Neuron (in vitro differentiated cells): Measurements from ENCODE around the gene APBA3.

Experiments used
- H2AFZ ChIP-seq: one replicate; pipeline ENCODE4 v1.6.1; 2013; ENCODE audit warnings: low read depth, mild to moderate bottlenecking, inconsistent platforms, low read length, moderate library complexity
- H3K27me3 ChIP-seq: one replicate; pipeline ENCODE4 v1.6.1; 2013; ENCODE audit warnings: low read length; ENCODE audit not compliant: insufficient read depth
- H3K36me3 ChIP-seq: one replicate; pipeline ENCODE4 v1.6.1; 2013; ENCODE audit warnings: low read length; ENCODE audit not compliant: insufficient read depth
- H3K4me1 ChIP-seq: one replicate; pipeline ENCODE4 v1.6.1; 2013; ENCODE audit warnings: low read length; ENCODE audit not compliant: insufficient read depth
- H3K4me3 ChIP-seq: 2 replicates; pipeline ENCODE4 v1.5.1; 2013; ENCODE audit warnings: mild to moderate bottlenecking, low read length, moderate library complexity
- H3K9me3 ChIP-seq: one replicate; pipeline ENCODE4 v1.6.1; 2013; ENCODE audit warnings: low read length

Gene APBA3

DNA sequence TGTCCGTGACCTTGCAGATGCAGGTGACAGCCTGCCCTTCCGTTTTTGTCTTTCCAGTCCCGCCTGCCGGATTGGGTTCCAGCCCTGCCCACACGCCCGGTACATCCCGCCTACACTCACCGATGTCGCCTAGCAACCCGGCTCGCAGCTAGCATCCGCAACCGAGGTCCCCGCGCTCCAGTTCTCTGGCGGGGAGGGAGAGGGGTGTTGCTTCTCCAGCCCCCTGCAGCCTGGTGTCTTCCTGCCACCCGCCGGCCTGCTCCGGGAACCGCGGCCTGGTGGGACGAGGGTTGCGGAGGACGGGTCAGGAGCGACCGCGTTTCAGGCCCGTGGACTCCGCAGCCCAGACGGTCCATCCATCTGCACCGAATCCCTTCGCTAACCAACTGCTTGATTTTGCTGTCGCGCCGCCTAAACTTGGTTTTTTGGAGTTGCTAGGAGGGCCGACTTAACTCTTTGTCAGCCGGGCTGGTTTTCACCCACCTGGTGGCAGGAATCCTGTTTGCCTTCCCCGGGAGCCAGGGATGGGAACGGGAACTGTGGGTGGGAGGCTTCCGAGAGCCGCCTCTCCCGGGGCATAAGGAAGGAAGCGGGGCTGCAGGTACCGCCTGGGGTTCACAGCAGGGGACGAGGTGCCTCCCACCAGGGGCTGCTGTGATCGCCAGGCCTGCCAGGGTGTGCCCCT lies 40.1 kb upstream of the APBA3 start:
- no peaks in the 10 kb centered on the region for H3K36me3 ChIP-seq
- H3K4me3 ChIP-seq, result peak overlapping the region; percentile 10
- peaks cover 41% of the 10 kb centered on the region for H3K27me3 ChIP-seq
- peaks cover 9% of the 10 kb centered on the region for H3K4me1 ChIP-seq
- no peaks in the 10 kb centered on the region for H3K9me3 ChIP-seq
- peak overlapping the region; percentile 52 for H2AFZ ChIP-seq

DNA sequence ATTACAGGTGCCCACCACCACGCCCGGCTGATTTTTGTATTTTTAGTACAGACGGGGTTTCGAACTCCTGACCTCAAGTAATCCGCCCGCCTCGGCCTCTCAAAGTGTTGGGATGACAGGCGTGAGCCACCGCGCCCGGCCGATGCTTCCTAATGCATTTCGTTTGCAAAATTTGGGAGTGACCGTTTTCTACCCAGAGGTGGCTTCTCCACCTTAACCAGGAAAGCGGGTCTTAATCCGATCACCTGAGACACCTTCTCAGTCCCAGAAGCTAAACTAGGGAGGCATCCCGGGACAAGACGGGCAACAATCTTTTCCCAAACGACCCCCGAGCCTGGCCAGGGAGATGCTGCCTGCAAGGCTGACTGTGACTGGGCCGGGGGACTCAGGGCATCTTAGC lies 39.5 kb upstream of the APBA3 start:
- H3K4me1 ChIP-seq, result peaks cover 9% of the 10 kb centered on the region
- peak overlapping the region; percentile 52 for H2AFZ ChIP-seq
- no peaks in the 10 kb centered on the region for H3K9me3 ChIP-seq
- H3K4me3 ChIP-seq, result peak overlapping the region; percentile 10
- no peaks in the 10 kb centered on the region for H3K36me3 ChIP-seq
- H3K27me3 ChIP-seq, result peaks cover 41% of the 10 kb centered on the region

DNA sequence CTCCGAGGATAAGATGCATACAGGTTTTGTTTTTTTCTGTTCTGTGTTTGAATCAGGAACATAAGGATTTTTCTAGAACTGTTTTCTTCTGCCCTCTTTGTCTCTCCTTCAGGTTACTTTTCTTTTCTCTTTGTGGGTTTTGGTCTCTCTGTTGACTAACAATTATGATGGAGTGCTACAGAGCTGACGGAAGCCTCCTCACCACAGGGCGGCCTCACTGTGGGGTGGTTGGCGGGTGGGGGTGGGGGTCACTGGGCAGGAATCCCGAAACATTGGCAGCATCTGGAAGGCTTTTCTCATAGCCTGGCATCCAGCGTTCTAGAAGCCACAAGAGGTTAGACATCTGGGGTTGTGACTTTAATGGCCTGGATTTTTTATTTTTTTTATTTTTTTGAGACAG lies 36.6 kb upstream of the APBA3 start:
- Histone ChIP-seq H3K27me3 (peaks cover 26% of the 10 kb centered on the region), H3K36me3 (no peaks in the 10 kb centered on the region), H2AFZ (no peak overlapping the region), H3K4me1 (peaks cover 9% of the 10 kb centered on the region), H3K4me3 (no peak overlapping the region), H3K9me3 (no peaks in the 10 kb centered on the region)

DNA sequence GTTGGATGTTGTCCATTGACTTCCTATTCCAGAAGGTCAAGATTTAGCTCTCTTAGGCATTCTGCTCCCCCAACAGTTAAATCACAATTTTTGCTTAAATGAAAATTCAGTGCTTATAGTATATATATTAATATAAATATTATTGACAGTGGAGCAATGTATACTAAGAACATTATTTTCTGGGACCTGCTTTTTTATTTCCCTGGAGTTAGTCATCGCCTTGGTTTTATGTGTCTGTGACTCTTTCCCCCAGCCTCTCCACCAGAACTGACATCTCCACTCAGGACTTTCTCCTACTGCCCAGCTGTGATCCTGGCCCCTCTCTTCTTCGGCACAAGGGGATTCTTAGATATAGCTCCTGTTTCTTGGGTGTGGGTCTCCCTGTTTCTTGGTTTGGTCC lies 34.9 kb upstream of the APBA3 start:
- Histone ChIP-seq H3K4me3 (no peak overlapping the region), H3K4me1 (peaks cover 4% of the 10 kb centered on the region), H3K9me3 (no peaks in the 10 kb centered on the region), H3K36me3 (no peaks in the 10 kb centered on the region), H2AFZ (no peak overlapping the region), H3K27me3 (peaks cover 13% of the 10 kb centered on the region)

DNA sequence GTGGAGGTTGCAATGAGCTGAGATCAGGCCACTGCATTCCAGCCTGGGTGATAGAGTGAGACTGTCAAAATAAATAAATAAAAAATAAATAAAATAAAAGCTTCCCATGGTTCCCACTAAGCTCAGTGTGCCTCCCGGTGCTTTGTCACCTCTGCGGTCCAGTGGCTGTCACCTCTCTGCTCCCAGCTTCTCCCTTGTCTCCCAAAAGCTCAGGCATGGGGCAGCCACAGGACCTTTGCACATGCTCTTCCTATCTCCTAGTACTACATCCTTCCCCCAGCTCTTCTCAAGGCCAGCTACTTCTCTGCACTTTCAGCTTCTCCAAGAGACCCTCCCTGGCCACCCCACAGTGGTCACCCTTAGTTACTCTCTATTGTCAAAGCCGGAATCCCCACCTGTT lies 32.3 kb upstream of the APBA3 start:
- no peaks in the 10 kb centered on the region for H3K36me3 ChIP-seq
- no peak overlapping the region for H2AFZ ChIP-seq
- H3K27me3 ChIP-seq, result peaks cover 1% of the 10 kb centered on the region
- H3K9me3 ChIP-seq, result no peaks in the 10 kb centered on the region
- H3K4me1 ChIP-seq, result no peaks in the 10 kb centered on the region
- H3K4me3 ChIP-seq, result no peak overlapping the region

DNA sequence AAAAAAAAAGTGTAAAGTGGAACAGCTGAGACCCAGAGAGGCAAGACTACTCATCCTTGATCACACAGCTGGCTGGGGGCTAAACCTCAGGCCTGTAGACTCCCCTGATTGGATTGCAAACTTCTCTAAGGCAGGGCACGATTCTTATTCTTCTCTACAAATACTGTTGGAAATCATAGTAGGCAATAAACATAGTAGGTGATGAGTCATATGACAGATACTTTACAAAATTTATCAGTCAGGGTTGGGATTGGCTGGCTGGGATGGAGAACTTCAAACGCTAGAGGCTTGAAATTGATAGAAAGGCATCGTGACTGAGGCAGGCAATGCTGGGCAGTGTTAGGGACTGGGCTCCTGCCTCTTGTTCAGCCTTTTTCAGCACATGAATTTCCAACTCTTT lies 30.6 kb upstream of the APBA3 start:
- no peaks in the 10 kb centered on the region for H3K4me1 ChIP-seq

DNA sequence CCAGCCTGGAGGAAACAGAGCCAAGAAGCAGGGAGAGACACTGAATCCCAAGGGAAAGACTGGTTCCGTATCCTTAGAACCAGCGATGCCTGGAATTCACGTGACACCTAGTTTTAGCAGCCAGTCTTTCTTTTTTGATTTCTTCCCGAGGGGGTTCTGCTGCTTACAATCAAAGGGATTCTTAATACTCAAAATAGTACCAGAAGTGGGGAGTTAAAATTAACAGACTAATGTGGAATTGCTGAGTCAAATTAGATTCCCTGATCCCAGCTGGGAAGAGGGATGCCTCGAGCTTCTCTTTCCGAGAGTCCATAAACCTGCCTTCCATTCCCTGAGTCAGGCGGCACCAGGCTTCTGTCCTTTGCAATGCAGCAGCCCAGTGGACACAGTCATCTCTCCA lies 29.4 kb upstream of the APBA3 start:
- Histone ChIP-seq H3K4me1 (no peaks in the 10 kb centered on the region), H2AFZ (no peak overlapping the region), H3K27me3 (peaks cover 15% of the 10 kb centered on the region), H3K9me3 (no peaks in the 10 kb centered on the region), H3K4me3 (no peak overlapping the region), H3K36me3 (no peaks in the 10 kb centered on the region)

More for the DNA sequence above, 30.6 kb upstream of the APBA3 start:
- Histone ChIP-seq H3K4me3 (no peak overlapping the region), H2AFZ (no peak overlapping the region), H3K36me3 (no peaks in the 10 kb centered on the region), H3K27me3 (peaks cover 7% of the 10 kb centered on the region), H3K9me3 (no peaks in the 10 kb centered on the region)

DNA sequence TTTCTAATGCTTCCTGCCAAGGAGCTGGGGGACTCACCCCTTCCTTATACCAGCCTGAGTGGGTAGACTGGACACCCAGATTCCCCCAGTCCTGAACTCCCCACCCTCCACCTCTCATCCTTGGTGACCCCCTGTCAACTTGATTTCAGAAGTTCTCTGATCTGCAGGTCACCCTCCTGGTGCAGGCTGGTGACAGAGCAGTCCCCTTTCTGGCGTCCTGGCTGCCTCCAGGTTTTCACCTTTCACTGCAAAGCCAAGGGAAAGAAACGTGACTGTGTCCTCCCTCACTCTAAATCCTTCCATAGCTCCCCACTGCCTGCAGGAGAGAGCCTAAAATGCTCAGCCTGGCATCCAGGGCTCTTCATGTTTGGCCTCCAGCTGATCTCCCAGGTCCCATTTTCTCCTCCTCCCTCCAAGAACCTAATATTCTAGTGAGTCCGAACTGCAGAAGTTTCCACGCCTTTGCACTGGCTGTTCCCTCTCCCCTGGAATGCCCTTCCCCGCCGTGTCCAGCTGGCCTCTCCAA lies 28.8 kb upstream of the APBA3 start:
- peaks cover 22% of the 10 kb centered on the region for H3K27me3 ChIP-seq
- H3K36me3 ChIP-seq, result no peaks in the 10 kb centered on the region
- peaks cover 5% of the 10 kb centered on the region for H3K4me1 ChIP-seq
- H2AFZ ChIP-seq, result no peak overlapping the region
- no peaks in the 10 kb centered on the region for H3K9me3 ChIP-seq
- H3K4me3 ChIP-seq, result no peak overlapping the region

DNA sequence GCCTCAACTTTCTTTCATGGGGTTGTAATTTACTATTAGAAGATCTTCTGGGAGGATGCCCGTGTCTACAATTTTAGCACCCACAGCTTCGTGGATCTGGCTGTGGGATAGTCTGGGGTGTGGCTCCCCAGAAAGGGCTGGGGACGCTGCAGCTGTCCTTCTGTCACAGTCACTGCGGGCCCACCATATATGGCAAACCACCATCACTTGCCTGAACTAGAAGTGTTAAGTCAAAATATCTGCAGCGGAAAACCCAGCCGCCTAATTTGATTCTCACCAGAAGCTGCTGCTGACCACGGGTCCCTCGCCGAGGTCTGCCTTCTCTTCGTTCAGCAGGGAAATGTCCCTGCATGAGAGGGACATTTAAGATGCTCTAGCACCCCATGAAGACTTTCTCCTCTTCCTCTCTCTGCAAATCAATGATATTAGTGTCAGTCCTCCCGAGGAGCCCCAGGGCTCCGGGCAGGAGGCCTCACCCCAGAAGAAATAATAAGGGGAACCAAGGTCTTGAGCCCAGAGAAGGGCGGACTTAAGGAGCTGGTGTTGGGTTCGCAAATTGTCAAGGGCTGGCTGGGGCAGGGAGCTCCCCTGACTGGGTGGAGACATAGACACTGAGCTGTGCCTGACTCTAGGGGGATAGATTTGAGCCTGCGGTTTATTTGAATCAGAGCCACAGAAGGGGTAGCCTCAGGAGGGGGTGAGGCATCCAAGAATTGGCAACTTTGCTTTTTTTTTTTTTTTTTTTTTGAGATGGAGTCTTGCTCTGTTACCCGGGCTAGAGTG lies 27.7 kb upstream of the APBA3 start:
- no peak overlapping the region for H2AFZ ChIP-seq
- peaks cover 33% of the 10 kb centered on the region for H3K27me3 ChIP-seq
- H3K36me3 ChIP-seq, result no peaks in the 10 kb centered on the region
- H3K4me1 ChIP-seq, result peaks cover 5% of the 10 kb centered on the region
- no peaks in the 10 kb centered on the region for H3K9me3 ChIP-seq
- no peak overlapping the region for H3K4me3 ChIP-seq

DNA sequence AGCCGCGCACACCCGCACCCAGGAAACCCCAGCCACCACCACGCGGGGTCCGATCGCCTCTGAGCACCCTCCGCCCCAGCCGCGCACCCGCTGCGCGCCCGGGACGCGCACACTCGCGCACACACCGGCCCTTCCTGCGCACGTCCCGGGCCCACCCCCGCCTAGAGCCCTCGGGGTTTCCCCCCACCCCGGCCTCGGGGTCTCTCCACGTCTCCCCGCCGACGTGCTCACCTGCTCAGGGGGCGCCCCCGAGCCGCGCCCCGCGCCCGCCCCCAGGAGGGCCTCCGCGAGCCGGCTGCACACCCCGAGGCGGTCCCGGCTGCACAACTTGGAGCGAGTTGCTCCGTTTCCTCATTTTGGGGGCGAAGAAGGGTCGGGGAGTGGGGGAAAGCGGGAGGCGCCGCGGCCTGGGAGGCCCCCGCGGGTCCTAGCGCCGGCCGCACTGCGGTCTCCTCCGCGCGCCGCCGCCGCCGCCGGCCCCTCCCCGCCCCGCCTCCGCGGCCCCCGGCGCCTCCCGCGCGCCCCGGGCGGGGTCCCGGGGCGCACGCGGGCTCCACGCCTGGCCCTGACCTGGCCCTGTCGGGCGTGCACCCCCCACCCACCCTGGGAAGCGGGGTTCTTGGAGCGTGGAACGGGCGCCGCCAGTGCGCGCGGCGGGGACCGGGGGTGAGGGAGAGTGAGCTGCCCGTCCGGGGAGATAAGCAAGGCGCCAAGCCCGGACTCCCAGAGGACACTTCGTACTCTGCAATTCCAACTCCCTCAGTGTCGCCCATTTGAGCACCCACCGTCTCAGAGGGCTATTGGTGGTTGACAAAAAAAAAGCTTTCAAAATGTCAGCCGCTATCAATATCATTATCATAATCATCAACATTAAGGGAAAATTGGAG lies 24.7 kb upstream of the APBA3 start, which contains the start of gene MATK:
Gene MATK, minus strand, starts transcription at position 444 of the 887 bp plus-strand sequence. CDS start 1,246 bp downstream, outside the sequence.
- Histone ChIP-seq H3K4me3 (peak within 1 kb of the TSS; percentile 29), H3K4me1 (peaks cover 5% of the 10 kb centered on the region), H3K36me3 (no peaks in the 10 kb centered on the region), H2AFZ (peak within 1 kb of the TSS; percentile 71), H3K27me3 (peaks cover 40% of the 10 kb centered on the region), H3K9me3 (peaks cover 3% of the 10 kb centered on the region)

DNA sequence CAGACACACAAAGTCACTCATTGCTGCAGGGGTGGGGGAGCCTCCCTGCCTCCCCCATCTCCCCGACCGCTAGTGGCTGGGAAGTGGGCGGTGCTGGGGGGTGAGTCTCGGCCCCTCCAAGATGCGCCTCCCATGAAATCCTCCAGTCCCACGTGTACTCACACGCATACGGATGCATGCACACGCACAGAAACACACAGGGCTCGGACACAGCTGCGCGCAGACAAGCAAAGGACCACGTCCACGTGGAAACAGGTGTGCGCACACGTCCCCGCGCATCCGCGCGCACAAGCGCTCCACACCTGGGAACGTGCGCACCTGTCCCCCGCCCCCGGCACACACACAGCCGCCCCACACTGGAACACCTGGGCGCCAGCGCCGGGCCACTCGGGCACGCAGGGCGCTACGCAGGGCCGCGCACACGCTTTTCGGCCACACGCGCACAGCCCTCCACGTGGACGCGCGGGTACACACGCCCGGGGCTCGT lies 24.0 kb upstream of the APBA3 start:
- H2AFZ ChIP-seq, result peak overlapping the region; percentile 71
- peaks cover 5% of the 10 kb centered on the region for H3K4me1 ChIP-seq
- H3K9me3 ChIP-seq, result peaks cover 3% of the 10 kb centered on the region
- H3K4me3 ChIP-seq, result peak overlapping the region; percentile 29
- no peaks in the 10 kb centered on the region for H3K36me3 ChIP-seq
- H3K27me3 ChIP-seq, result peaks cover 40% of the 10 kb centered on the region

DNA sequence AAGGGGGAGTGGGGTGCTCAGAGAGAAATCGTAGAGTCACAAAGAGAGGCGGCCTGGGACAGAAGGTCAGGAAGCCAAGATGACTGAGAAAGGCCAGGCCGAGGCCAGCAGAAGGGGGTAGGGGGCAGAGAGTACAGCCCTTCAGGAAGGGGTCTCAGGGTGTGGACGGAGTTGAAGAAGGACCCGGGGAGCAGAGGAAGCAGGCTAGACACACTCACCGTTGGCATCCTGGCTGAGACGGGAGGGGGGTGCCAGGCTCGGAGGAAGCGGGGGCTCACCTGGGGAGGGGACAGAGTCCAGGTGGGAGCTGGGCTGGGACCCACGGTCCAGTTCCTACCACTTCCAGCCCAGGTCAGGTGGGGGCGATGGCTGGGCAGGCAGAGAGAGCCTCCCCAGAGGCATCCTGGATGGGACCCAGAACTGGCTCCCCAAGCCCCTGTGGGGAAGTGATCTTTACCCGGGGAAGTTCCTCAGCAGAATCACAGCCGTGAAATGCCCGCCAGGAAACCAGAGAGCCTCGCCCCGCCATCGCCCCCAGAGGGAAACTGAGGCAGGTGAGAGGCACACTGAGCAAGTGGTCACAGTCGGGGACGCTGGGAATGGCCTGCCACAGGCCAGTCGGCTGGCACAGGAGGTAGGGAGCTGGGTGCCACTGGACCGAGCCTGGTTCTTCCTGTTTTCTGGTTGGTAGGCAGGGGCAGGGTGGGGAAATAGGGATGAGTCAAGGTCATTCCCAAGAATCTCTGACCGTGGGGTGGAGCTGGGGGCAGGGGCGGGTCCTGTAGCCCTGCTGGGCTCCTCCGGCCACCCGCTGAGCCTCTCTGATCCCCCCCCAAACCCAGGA lies 23.3 kb upstream of the APBA3 start:
- Histone ChIP-seq H3K9me3 (peaks cover 3% of the 10 kb centered on the region), H3K27me3 (peaks cover 40% of the 10 kb centered on the region), H3K4me1 (peaks cover 5% of the 10 kb centered on the region), H3K4me3 (no peak overlapping the region), H2AFZ (no peak overlapping the region), H3K36me3 (no peaks in the 10 kb centered on the region)
